Measurements from ENCODE around the gene DYSF. TPM values are rescaled to one million over a fixed set of nuclear protein-coding genes. Genes with fewer than 3 reads are reported as not detected.

DYSF gene
- total RNA-seq = 0.66 and 1.00 TPM in 2 replicates

DNA sequence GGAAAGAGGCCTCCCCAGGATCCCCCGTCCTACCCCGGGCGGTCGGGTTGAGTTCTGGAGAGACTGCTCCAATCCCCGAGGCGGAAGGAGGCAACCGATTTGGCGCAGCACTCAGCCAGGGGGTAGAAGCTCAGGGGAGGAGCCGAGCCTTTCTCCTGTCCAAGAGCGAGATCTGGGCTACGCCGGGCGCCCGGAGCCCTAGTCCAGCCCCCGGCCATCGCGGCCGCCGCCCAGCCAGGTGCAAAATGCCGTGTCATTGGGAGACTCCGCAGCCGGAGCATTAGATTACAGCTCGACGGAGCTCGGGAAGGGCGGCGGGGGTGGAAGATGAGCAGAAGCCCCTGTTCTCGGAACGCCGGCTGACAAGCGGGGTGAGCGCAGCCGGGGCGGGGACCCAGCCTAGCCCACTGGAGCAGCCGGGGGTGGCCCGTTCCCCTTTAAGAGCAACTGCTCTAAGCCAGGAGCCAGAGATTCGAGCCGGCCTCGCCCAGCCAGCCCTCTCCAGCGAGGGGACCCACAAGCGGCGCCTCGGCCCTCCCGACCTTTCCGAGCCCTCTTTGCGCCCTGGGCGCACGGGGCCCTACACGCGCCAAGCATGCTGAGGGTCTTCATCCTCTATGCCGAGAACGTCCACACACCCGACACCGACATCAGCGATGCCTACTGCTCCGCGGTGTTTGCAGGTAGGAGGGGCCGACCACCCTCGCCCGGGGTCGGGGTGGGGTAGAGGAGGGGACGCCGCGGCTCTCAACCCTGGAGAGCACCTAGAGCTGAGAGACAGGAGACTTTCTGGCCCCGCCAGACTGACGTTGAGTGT is at the start of gene DYSF:
Gene DYSF (plus strand): TSS at position 158 of the 817 bp plus-strand sequence.

Other genes with a start within 250 kb of the DYSF start
- gene PAIP2B, start 226.5 kb upstream of the DYSF start, total RNA-seq = 1.1 and 1.6 TPM in 2 replicates
- 114 and 129 TPM in 2 replicates for gene ZNF638, start 121.8 kb upstream of the DYSF start, total RNA-seq